NCI-H526 treated with DMSO at 0.1 percent for 48 hours (cell line): ENCODE measurements around the gene GUCY2D.

Experiments
- DNase-seq: peaks from one replicate; lab custom pipeline; 2025; lab: John Stamatoyannopoulos, UW

GUCY2D gene

GRCh38 chr17:7992516-7992915 is 9.9 kb upstream of the GUCY2D start:
- DNase-seq = no peak

- DNase-seq = no peak
These were observed 9.5 kb upstream of the GUCY2D start for GRCh38 chr17:7992924-7993323.

DNA sequence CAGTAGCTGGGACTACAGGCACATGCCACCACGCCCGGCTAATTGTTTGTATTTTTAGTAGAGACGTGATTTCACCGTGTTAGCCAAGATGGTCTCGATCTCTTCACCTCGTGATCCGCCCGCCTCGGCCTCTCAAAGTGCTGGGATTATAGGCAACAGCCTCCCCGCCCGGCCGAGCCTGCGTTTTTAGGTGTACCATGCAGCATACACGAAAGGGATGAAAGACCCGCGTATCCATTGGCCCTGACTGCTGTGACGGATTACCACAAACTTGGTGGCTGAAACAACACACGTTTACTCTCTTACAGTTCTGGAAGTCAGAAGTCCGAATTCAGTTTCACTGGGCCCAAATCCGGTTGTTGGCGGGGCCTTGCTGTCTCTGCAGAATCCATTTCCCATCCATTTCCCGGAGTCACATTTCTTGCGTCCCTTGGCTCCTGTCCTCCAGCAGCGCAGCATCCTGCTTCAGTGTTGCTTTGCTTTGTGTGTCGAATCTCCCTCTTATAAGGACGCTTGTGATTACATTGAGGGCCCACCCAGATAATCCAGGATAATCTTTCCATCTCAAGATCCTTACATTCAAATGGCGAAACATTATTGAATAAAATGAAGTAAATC is 8.3 kb upstream of the GUCY2D start:
- DNase-seq = no peak

GRCh38 chr17:7995724-7996123 is 6.7 kb upstream of the GUCY2D start:
- DNase-seq = peak; percentile 30

DNA sequence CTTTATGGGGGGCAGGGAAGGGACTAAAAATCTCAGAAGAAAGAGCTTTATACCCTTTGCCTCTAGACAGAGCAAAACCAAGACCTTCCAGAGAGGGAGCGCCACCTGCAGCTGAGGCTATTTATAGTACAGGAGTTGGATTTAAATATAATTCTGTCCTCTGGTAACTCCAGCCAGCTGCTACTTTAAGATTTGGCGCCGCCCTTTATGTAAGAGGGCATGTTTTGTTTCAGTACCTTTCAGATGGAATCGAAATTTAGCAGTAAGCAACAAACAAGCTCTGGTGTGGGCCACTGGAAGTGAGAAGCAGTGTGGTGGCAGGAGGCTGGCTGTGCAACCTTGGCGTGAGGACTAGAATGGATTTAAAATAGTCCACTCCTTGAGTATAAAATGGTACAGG is 5.2 kb upstream of the GUCY2D start:
- peak; percentile 26 for DNase-seq

GRCh38 chr17:8002721-8003593 is 542 bp downstream of the GUCY2D start:
- DNase-seq = no peak

- no peak for DNase-seq
These were observed 1.3 kb downstream of the GUCY2D start for GRCh38 chr17:8003594-8004181.

- no peak for DNase-seq
These were observed 2.5 kb downstream of the GUCY2D start for GRCh38 chr17:8004899-8005298.

DNA sequence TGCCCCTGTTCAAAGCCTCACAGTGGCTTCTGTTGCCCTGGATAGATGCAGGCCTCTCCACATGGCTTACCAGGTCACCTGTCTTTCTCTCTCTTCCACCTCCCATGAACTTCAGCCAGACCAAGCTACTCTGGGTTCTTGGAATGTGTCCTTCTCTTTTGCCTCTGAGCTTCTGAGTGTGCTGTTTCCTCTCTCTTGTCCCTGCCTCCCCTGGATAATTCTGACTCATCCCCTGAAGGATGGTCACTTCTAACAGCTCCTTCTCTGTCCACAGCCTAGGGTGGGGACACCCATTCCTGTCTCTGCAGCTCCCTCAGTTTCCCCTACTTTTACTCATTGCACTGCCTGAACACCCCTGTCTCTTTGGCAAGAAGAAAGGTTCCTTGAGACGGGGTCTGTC is 2.9 kb downstream of the GUCY2D start:
- no peak for DNase-seq

DNA sequence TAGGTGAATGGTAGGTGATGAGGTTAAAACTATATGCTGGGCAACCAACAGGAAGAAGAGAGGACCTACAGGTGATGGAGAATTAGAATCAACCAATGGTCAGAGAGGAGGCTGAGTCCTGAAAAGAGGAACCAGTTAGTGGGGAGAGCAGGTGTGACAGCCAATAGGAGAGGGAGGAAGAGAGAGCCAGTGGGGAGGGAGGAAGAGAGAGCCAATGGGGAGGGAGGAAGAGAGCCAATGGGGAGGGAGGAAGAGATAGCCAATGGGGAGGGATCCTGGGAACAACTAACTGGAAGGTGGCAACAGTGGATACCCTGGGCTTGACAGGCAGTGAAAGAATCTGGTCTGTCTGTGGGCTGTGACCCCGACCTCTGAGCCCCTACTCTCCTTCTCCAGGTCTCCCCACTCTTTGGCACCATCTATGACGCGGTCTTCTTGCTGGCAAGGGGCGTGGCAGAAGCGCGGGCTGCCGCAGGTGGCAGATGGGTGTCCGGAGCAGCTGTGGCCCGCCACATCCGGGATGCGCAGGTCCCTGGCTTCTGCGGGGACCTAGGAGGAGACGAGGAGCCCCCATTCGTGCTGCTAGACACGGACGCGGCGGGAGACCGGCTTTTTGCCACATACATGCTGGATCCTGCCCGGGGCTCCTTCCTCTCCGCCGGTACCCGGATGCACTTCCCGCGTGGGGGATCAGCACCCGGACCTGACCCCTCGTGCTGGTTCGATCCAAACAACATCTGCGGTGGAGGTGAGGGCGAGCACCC is 3.7 kb downstream of the GUCY2D start:
- no peak for DNase-seq

- no peak for DNase-seq
These were observed 4.6 kb downstream of the GUCY2D start for GRCh38 chr17:8006836-8007680.

- DNase-seq = no peak
These were observed 5.4 kb downstream of the GUCY2D start for GRCh38 chr17:8007836-8008235.

GRCh38 chr17:8012045-8012580 is 9.7 kb downstream of the GUCY2D start:
- no peak for DNase-seq

GRCh38 chr17:8012996-8013640 is 10.7 kb downstream of the GUCY2D start:
- DNase-seq = no peak

GRCh38 chr17:8013731-8014557 is 11.5 kb downstream of the GUCY2D start:
- DNase-seq = no peak

- DNase-seq = no peak
These were observed 12.1 kb downstream of the GUCY2D start for GRCh38 chr17:8014558-8014850.

GRCh38 chr17:8015236-8015956 is 13.0 kb downstream of the GUCY2D start:
- no peak for DNase-seq

DNA sequence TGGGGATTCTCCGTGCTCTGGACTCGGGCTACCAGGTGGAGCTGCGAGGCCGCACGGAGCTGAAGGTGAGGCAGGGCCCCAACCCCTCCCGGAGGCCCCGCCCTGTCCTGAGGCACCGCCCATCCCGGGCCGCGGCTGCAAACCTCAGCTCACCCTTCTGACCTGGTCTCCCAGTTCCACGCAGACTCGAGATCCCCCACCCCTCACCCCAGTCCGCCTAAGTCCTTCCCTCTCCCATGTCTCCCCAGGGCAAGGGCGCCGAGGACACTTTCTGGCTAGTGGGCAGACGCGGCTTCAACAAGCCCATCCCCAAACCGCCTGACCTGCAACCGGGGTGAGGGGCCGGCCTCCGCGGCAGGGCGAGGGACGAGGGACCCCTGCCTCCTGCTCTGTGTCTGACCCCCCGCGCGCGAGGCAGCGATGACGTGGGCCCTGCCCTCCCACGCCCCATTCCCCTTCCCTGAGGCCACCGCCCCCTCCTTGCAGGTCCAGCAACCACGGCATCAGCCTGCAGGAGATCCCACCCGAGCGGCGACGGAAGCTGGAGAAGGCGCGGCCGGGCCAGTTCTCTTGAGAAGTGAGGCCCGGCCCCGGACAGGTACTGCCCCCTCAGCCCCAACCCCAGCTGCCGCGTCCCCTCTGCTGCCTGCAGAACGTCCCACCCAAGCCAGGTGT is 13.7 kb downstream of the GUCY2D start:
- no peak for DNase-seq
